Measurements from ENCODE around the gene PFDN1. TPM values are rescaled to one million over a fixed set of nuclear protein-coding genes. Genes with fewer than 3 reads are reported as not detected.
"Not testable (repeated sequence)": the region's sequence is repeated elsewhere in the genome, so short reads cannot be mapped to it uniquely, and the experiment has no call there.

PFDN1 gene, protein sequence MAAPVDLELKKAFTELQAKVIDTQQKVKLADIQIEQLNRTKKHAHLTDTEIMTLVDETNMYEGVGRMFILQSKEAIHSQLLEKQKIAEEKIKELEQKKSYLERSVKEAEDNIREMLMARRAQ
- total RNA-seq, result 10 to 100 TPM; 62.4 to 64.7 TPM

DNA sequence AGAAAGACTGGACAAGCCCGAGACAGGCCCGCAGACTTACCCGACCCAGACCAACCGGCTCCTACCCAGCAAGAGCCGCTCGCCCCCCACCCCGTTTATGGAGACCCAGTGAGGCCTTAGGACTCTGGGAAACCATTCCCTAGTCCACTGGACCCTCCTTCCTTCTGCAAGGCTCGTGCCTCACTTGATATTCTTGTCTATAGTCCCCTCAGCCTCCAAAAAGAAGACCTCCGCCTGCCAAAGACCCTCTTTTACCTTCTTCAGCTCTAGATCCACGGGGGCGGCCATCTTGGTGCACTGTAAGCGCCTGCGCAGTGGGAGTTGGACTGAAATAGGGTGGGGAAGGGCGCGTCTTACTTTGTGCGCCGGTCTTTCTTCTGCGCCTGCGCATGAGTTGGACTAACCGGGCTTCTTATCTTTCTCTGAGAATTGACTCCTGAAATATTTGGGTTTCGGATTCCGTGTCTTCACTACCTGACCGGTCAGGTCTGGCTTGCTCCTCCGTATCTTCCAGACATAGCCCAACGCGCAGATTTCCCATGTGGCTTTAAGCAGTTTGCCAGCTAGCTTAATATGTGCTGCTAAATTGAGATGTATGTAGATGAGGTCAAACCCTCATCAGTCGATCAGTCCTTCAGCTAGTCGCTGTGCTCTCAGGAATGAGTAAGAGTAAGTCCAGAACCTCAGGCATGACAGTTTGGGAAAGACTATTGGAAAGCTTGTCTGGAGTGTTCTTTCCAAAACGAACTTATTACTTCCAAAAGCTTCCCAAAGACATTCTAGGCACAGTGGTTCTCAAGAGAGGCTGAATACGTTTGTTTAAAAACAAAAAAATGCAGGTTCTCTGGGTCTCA, at the start of gene PFDN1:
Gene PFDN1 (minus strand): TSS at position 316 of the 854 bp plus-strand sequence. CDS start 28 bp downstream, at position 288.
- Mint-ChIP-seq H3K4me3 (peak within 1 kb of the TSS; percentile 92), H3K9me3 (ENCODE audit: insufficient read depth) (no peaks in the 10 kb centered on the region), H3K36me3 (ENCODE audit: low read depth) (peaks cover 15% of the 10 kb centered on the region), H3K4me1 (ENCODE audit: low read depth) (peaks cover 28% of the 10 kb centered on the region), H3K27ac (peak within 1 kb of the TSS; percentile 92), H3K27me3 (ENCODE audit: low read depth) (peaks cover 9% of the 10 kb centered on the region)
- ChIA-PET CTCF (interaction anchor here (1.0 to 4.8 kb wide), 10 partner anchors 10 to 334 kb away, joined by 3 to 27 read pairs (median 4); partner anchors contain the start of gene HBEGF), POLR2A (interaction anchor here (0.6 to 1.6 kb wide), 12 partner anchors 9 to 1069 kb away, joined by 3 to 15 read pairs (median 4); partner anchors contain the start of gene HBEGF)
- DNase-seq (peak; percentile 97), ATAC-seq (peak; percentile 100)

DNA sequence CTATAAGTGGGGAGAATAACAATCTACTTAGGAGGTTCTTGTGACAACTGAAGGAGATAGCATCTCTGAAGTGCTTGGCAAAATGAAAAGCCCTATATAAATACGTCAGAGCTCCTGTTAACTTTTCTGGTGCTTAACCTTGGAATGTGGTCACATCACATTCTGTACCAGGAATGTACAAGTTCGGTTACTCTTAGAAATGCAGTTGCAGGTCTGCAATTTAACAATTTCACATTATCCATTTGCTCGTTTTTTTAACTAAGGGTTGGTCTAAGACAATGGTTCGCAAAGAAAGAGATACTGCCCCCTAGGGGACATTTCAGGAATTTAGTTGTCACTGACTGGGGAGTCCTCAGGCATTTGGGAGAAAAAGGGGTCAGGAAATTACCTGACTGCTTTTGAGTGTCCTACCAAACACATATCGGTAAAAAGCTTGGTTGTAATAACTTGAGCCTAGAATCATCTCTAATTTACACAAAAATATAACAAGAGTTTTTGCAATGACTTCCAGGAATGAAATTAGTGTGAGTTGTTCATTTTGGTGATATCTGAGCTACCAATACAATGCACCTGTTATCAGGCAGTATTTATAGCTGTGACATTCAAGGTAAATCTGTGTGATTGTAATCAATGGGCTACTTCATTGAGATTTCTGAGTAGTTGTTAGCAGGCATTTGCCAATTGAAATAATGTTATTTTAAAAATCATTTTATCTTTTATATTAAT, 48.9 kb upstream of the PFDN1 start:
- peak; percentile 84 for DNase-seq
- ChIA-PET POLR2A (no interaction called here), CTCF (interaction anchor here (0.6 to 15.4 kb wide), 58 partner anchors 9 to 374 kb away, joined by 3 to 796 read pairs (median 4); partner anchors contain the start of genes ANKHD1, CD14, CYSTM1 and PFDN1)
- Mint-ChIP-seq H3K36me3 (ENCODE audit: low read depth) (no peaks in the 10 kb centered on the region), H3K9me3 (ENCODE audit: insufficient read depth) (no peaks in the 10 kb centered on the region), H3K27me3 (ENCODE audit: low read depth) (peaks cover 7% of the 10 kb centered on the region), H3K4me1 (ENCODE audit: low read depth) (peaks cover 29% of the 10 kb centered on the region), H3K4me3 (no peak overlapping the region), H3K27ac (peak overlapping the region; percentile 10)
- peak; percentile 84 for ATAC-seq

DNA sequence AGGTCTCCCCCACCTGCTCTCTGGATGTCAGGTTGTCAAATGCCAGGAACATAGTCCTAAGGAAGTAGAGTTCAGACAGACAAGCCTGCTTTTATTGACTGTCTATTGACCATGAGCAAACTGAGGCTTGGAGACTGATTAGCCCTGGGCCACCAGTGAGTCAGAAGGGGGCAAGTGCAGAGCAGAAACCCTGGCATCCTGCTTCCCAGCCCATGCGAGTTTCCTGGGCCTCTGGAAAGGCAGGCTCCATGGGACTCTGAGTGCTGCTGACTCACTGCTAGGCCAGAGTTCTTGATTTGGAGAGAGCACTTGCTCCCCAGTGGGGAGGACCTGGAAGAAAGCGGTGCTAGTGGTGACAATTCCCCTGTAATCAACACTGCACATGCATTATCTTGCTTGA, 46.3 kb upstream of the PFDN1 start:
- Mint-ChIP-seq H3K9me3 (ENCODE audit: insufficient read depth) (no peaks in the 10 kb centered on the region), H3K27me3 (ENCODE audit: low read depth) (peaks cover 7% of the 10 kb centered on the region), H3K27ac (no peak overlapping the region), H3K4me3 (no peak overlapping the region), H3K4me1 (ENCODE audit: low read depth) (peaks cover 43% of the 10 kb centered on the region), H3K36me3 (ENCODE audit: low read depth) (peaks cover 9% of the 10 kb centered on the region)
- no peak for DNase-seq
- POLR2A ChIA-PET, result interaction anchor here (0.6 kb wide), 1 partner anchor 9 kb away, joined by 3 read pairs; no protein-coding TSS in a partner anchor
- ATAC-seq, result no peak
- CTCF ChIA-PET, result interaction anchor here (1.2 to 15.4 kb wide), 4 partner anchors 15 to 100 kb away, joined by 4 to 796 read pairs (median 19); no protein-coding TSS in a partner anchor

- no peak for ATAC-seq
- H3K9me3 Mint-ChIP-seq (ENCODE audit: insufficient read depth), result no peaks in the 10 kb centered on the region
- H3K4me1 Mint-ChIP-seq (ENCODE audit: low read depth), result peaks cover 54% of the 10 kb centered on the region
- ChIA-PET CTCF (interaction anchor here (0.8 to 15.4 kb wide), 5 partner anchors 11 to 275 kb away, joined by 3 to 796 read pairs (median 6); no protein-coding TSS in a partner anchor), POLR2A (interaction anchor here (0.7 kb wide), 1 partner anchor 27 kb away, joined by 3 read pairs; no protein-coding TSS in a partner anchor)
- H3K27ac Mint-ChIP-seq, result no peak overlapping the region
- DNase-seq, result no peak
- peaks cover 17% of the 10 kb centered on the region for H3K36me3 Mint-ChIP-seq (ENCODE audit: low read depth)
- H3K27me3 Mint-ChIP-seq (ENCODE audit: low read depth), result peaks cover 7% of the 10 kb centered on the region
- no peak overlapping the region for H3K4me3 Mint-ChIP-seq
Measured at GRCh38 chr5:140348104-140348503, 45.2 kb upstream of the PFDN1 start.

- H3K9me3 Mint-ChIP-seq (ENCODE audit: insufficient read depth), result no peaks in the 10 kb centered on the region
- H3K27me3 Mint-ChIP-seq (ENCODE audit: low read depth), result peaks cover 7% of the 10 kb centered on the region
- H3K4me3 Mint-ChIP-seq, result peak overlapping the region; percentile 78
- H3K27ac Mint-ChIP-seq, result peak overlapping the region; percentile 56
- DNase-seq (no peak), ATAC-seq (no peak)
- peaks cover 62% of the 10 kb centered on the region for H3K4me1 Mint-ChIP-seq (ENCODE audit: low read depth)
- POLR2A ChIA-PET, result interaction anchor here (2.5 to 3.2 kb wide), 2 partner anchors 44 to 103 kb away, joined by 15 to 16 read pairs; partner anchors contain the start of gene PFDN1
- CTCF ChIA-PET, result interaction anchor here (0.7 to 15.4 kb wide), 17 partner anchors 10 to 295 kb away, joined by 3 to 796 read pairs (median 4); partner anchors contain the start of gene PFDN1
- H3K36me3 Mint-ChIP-seq (ENCODE audit: low read depth), result peaks cover 25% of the 10 kb centered on the region
Measured at GRCh38 chr5:140347360-140347759, 44.5 kb upstream of the PFDN1 start.

GRCh38 chr5:140346348-140347221, 43.7 kb upstream of the PFDN1 start, which contains the start of gene HBEGF:
TSS of gene HBEGF (minus strand) at chr5:140346603. CDS start at chr5:140346328, 275 bp downstream.
- peaks cover 31% of the 10 kb centered on the region for H3K36me3 Mint-ChIP-seq (ENCODE audit: low read depth)
- peaks cover 6% of the 10 kb centered on the region for H3K27me3 Mint-ChIP-seq (ENCODE audit: low read depth)
- H3K27ac Mint-ChIP-seq, result peak within 1 kb of the TSS; percentile 70
- peaks cover 66% of the 10 kb centered on the region for H3K4me1 Mint-ChIP-seq (ENCODE audit: low read depth)
- ChIA-PET CTCF (interaction anchor here (0.7 to 15.4 kb wide), 24 partner anchors 9 to 295 kb away, joined by 3 to 796 read pairs (median 4); partner anchors contain the start of genes EIF4EBP3 and PFDN1), POLR2A (interaction anchor here (0.5 to 3.2 kb wide), 7 partner anchors 9 to 102 kb away, joined by 3 to 16 read pairs (median 4); partner anchors contain the start of genes ANKHD1 and PFDN1)
- no peaks in the 10 kb centered on the region for H3K9me3 Mint-ChIP-seq (ENCODE audit: insufficient read depth)
- DNase-seq, result peak; percentile 62
- peak; percentile 70 for ATAC-seq
- peak within 1 kb of the TSS; percentile 84 for H3K4me3 Mint-ChIP-seq

DNA sequence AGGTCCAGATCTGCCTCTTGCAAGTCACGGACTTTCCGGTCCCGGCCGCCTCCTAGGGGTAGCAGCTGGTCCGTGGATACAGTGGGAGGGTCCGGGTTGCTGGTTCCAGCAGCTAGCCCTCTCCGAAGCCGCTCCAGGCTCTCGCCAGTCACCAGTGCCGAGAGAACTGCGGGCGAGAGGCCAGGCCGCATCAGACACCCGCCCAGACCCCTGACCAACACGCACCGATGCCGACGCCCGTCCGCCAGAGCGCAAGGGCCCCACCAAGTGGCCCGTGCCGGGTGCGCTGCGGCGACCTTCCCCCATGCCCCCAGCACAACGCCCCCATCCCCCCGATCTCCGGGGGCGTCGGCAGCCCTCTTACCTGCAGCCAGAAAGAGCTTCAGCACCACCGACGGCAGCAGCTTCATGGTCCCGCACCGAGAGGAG, 43.0 kb upstream of the PFDN1 start:
- no peaks in the 10 kb centered on the region for H3K9me3 Mint-ChIP-seq (ENCODE audit: insufficient read depth)
- peaks cover 38% of the 10 kb centered on the region for H3K36me3 Mint-ChIP-seq (ENCODE audit: low read depth)
- ChIA-PET POLR2A (interaction anchor here (0.6 to 3.2 kb wide), 6 partner anchors 8 to 101 kb away, joined by 3 to 16 read pairs (median 4); partner anchors contain the start of genes ANKHD1 and PFDN1), CTCF (interaction anchor here (0.7 to 15.4 kb wide), 25 partner anchors 9 to 296 kb away, joined by 3 to 796 read pairs (median 4); partner anchors contain the start of genes EIF4EBP3 and PFDN1)
- H3K27ac Mint-ChIP-seq, result peak overlapping the region; percentile 70
- H3K4me1 Mint-ChIP-seq (ENCODE audit: low read depth), result peaks cover 67% of the 10 kb centered on the region
- peaks cover 3% of the 10 kb centered on the region for H3K27me3 Mint-ChIP-seq (ENCODE audit: low read depth)
- ATAC-seq, result no peak
- peak overlapping the region; percentile 84 for H3K4me3 Mint-ChIP-seq
- no peak for DNase-seq

GRCh38 chr5:140344683-140345423, 42.0 kb upstream of the PFDN1 start:
- DNase-seq (no peak), ATAC-seq (no peak)
- Mint-ChIP-seq H3K4me1 (ENCODE audit: low read depth) (peaks cover 70% of the 10 kb centered on the region), H3K27ac (peak overlapping the region; percentile 91), H3K9me3 (ENCODE audit: insufficient read depth) (no peaks in the 10 kb centered on the region), H3K36me3 (ENCODE audit: low read depth) (peaks cover 46% of the 10 kb centered on the region), H3K27me3 (ENCODE audit: low read depth) (peaks cover 1% of the 10 kb centered on the region), H3K4me3 (peak overlapping the region; percentile 84)
- POLR2A ChIA-PET, result interaction anchor here (0.6 to 3.2 kb wide), 4 partner anchors 42 to 100 kb away, joined by 3 to 16 read pairs (median 10); partner anchors contain the start of gene PFDN1
- CTCF ChIA-PET, result interaction anchor here (0.5 to 15.4 kb wide), 15 partner anchors 8 to 294 kb away, joined by 3 to 796 read pairs (median 8); partner anchors contain the start of gene PFDN1

DNA sequence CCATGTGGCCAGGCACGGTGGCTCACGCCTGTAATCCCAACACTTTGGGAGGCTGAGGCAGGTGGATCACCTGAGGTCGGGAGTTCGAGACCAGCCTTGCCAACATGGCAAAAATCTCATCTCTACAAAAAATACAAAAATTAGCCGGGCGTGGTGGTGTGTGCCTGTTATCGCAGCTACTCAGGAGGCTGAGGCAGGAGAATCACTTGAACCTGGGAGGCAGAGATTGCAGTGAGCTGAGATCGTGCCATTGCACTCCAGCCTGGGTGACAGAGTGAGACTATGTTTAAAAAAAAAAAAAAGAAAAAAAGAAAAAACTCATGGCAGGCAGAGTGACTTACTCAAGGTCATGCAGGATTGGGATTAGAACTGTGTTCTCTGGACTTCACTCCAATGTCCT, 40.9 kb upstream of the PFDN1 start:
- H3K27me3 Mint-ChIP-seq (ENCODE audit: low read depth); ATAC-seq; H3K9me3 Mint-ChIP-seq (ENCODE audit: insufficient read depth); DNase-seq: not testable (repeated sequence)
- POLR2A ChIA-PET, result interaction anchor here (0.6 to 3.2 kb wide), 3 partner anchors 41 to 204 kb away, joined by 3 to 15 read pairs (median 4); partner anchors contain the start of genes EIF4EBP3 and PFDN1
- Mint-ChIP-seq H3K4me3 (peak overlapping the region; percentile 84), H3K27ac (peak overlapping the region; percentile 91), H3K4me1 (ENCODE audit: low read depth) (peaks cover 79% of the 10 kb centered on the region), H3K36me3 (ENCODE audit: low read depth) (peaks cover 53% of the 10 kb centered on the region)
- CTCF ChIA-PET, result interaction anchor here (0.5 to 15.4 kb wide), 6 partner anchors 8 to 287 kb away, joined by 3 to 796 read pairs (median 10); no protein-coding TSS in a partner anchor
